Measurements from ENCODE around the gene CHST8. TPM values are rescaled to one million over a fixed set of nuclear protein-coding genes. Genes with fewer than 3 reads are reported as not detected.

CHST8 gene
- polyA plus RNA-seq, 1 donor, result 0.66 TPM

DNA sequence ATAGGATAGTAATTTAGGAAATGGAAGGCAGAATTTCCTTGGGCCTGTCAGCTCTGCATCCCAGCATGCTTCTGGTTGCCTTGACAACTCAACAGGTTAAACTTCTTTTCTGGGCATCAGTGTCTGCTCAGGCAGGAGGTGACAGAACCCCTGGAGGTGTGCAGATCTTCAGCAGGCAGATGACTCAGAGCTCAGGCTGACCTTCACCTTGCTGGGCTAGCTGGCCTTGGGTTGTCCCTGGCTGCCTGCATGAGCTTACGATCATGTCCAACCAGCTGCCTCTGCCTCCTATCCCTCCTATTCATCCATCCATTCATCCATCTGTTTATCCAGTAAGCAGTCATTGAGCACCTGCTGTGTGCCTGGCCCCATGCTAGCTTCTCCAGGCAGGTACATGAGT is 93.7 kb downstream of the CHST8 start:
- no peak for DNase-seq
- Histone ChIP-seq H3K27me3 (ENCODE audit: control insufficient read depth, insufficient read depth, low read length) (no peaks in the 10 kb centered on the region), H3K4me3 (ENCODE audit: low read length) (no peak overlapping the region), H3K4me1 (ENCODE audit: control insufficient read depth, insufficient read depth, low read length) (no peaks in the 10 kb centered on the region), H3K9me3 (ENCODE audit: control insufficient read depth, low read depth, low read length) (no peaks in the 10 kb centered on the region), H3K36me3 (ENCODE audit: control insufficient read depth, insufficient read depth, low read length) (no peaks in the 10 kb centered on the region), H3K27ac (ENCODE audit: low read length) (no peak overlapping the region)
- no CpG with 5 or more reads among the region's 1 CpG for WGBS (ENCODE audit: insufficient coverage, low lambda C conversion rate)

GRCh38 chr19:33717878-33718277 is 96.1 kb downstream of the CHST8 start:
- Histone ChIP-seq H3K27ac (ENCODE audit: low read length) (no peak overlapping the region), H3K9me3 (ENCODE audit: control insufficient read depth, low read depth, low read length) (no peaks in the 10 kb centered on the region), H3K4me3 (ENCODE audit: low read length) (no peak overlapping the region), H3K4me1 (ENCODE audit: control insufficient read depth, insufficient read depth, low read length) (no peaks in the 10 kb centered on the region), H3K36me3 (ENCODE audit: control insufficient read depth, insufficient read depth, low read length) (no peaks in the 10 kb centered on the region), H3K27me3 (ENCODE audit: control insufficient read depth, insufficient read depth, low read length) (no peaks in the 10 kb centered on the region)
- DNase-seq, result no peak
- no CpG with 5 or more reads among the region's 3 CpGs for WGBS (ENCODE audit: insufficient coverage, low lambda C conversion rate)

GRCh38 chr19:33718651-33719254 is 97.0 kb downstream of the CHST8 start:
- Histone ChIP-seq H3K4me3 (ENCODE audit: low read length) (no peak overlapping the region), H3K27ac (ENCODE audit: low read length) (no peak overlapping the region), H3K9me3 (ENCODE audit: control insufficient read depth, low read depth, low read length) (no peaks in the 10 kb centered on the region), H3K27me3 (ENCODE audit: control insufficient read depth, insufficient read depth, low read length) (no peaks in the 10 kb centered on the region), H3K36me3 (ENCODE audit: control insufficient read depth, insufficient read depth, low read length) (no peaks in the 10 kb centered on the region), H3K4me1 (ENCODE audit: control insufficient read depth, insufficient read depth, low read length) (no peaks in the 10 kb centered on the region)
- no peak for DNase-seq
- no CpG with 5 or more reads among the region's 12 CpGs for WGBS (ENCODE audit: insufficient coverage, low lambda C conversion rate)

DNA sequence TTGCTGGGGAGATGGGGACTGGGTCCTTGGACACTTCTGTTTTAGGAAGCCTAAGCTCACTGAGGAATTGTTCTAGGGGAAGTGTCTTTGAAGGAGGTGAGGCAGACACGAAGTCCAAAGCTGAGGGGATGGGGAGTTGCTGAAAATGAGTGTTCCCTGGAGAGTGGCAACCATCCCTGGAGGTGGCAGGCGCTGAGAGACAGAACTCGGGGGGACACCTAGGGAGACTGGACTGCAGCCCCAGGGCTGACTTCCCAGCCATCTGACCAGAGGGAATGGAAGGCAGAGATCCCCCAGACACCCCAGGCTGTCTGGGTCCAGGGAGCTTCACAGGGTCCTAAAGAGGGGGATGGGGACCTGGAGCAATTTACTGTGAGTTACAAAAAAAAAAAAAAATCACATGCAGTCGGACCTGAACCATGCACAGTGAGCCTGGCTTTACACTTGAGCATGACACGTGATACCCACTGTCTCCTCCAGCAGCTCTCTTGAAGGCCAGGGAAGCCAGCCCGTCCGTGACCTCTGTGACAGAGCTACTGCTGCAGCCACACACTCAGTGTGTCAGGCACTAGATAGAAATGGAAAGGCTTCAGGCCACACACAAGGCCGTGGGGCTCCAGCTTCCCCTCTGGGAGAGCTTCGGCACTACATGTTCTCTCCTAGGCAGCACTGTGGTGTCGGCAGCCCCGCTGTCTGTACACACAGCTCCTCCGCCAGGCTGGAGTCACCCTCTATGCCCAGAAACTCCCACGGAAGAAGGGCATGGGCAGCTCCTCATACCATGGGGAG is 97.8 kb downstream of the CHST8 start:
- no peaks in the 10 kb centered on the region for H3K4me1 ChIP-seq (ENCODE audit: control insufficient read depth, insufficient read depth, low read length)
- WGBS (ENCODE audit: insufficient coverage, low lambda C conversion rate), result no CpG with 5 or more reads among the region's 13 CpGs
- no peak overlapping the region for H3K4me3 ChIP-seq (ENCODE audit: low read length)
- no peaks in the 10 kb centered on the region for H3K36me3 ChIP-seq (ENCODE audit: control insufficient read depth, insufficient read depth, low read length)
- no peaks in the 10 kb centered on the region for H3K9me3 ChIP-seq (ENCODE audit: control insufficient read depth, low read depth, low read length)
- H3K27ac ChIP-seq (ENCODE audit: low read length), result no peak overlapping the region
- H3K27me3 ChIP-seq (ENCODE audit: control insufficient read depth, insufficient read depth, low read length), result no peaks in the 10 kb centered on the region
- DNase-seq, result no peak

- no peak overlapping the region for H3K4me3 ChIP-seq (ENCODE audit: low read length)
- H3K27me3 ChIP-seq (ENCODE audit: control insufficient read depth, insufficient read depth, low read length), result no peaks in the 10 kb centered on the region
- WGBS (ENCODE audit: insufficient coverage, low lambda C conversion rate), result no CpG with 5 or more reads among the region's 3 CpGs
- DNase-seq, result no peak
- no peaks in the 10 kb centered on the region for H3K36me3 ChIP-seq (ENCODE audit: control insufficient read depth, insufficient read depth, low read length)
- no peak overlapping the region for H3K27ac ChIP-seq (ENCODE audit: low read length)
- no peaks in the 10 kb centered on the region for H3K9me3 ChIP-seq (ENCODE audit: control insufficient read depth, low read depth, low read length)
- no peaks in the 10 kb centered on the region for H3K4me1 ChIP-seq (ENCODE audit: control insufficient read depth, insufficient read depth, low read length)
Observed at GRCh38 chr19:33720155-33720493, 98.4 kb downstream of the CHST8 start.

GRCh38 chr19:33720691-33721682 is 99.2 kb downstream of the CHST8 start:
- H3K9me3 ChIP-seq (ENCODE audit: control insufficient read depth, low read depth, low read length), result no peaks in the 10 kb centered on the region

DNA sequence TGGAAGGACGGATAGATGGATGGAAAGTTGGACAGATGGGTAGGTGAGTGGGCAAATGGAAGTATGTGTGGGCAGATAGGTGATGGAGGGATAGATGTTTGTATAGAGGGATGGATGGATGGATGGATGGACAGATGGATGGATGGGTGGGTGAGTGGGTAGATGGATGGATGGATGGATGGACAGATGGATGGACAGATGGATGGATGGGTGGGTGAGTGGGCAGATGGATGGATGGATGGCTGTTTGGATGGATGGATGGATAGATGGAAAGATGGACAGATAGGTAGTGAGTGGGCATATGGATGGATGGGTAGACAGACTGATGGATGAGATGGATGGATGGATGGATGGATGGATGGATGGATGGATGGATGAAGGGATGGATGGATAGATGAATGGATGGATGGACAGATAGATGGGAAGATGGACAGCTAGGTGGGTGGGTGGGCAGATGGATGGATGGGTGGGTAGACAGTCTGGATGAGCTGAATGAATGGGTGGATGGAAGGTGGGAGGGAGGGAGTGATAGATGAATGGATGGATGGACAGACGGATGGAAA is 100.1 kb downstream of the CHST8 start:
- H3K4me3 ChIP-seq (ENCODE audit: low read length), result no peak overlapping the region
- no peaks in the 10 kb centered on the region for H3K27me3 ChIP-seq (ENCODE audit: control insufficient read depth, insufficient read depth, low read length)
- DNase-seq, result no peak
- H3K27ac ChIP-seq (ENCODE audit: low read length), result no peak overlapping the region
- no peaks in the 10 kb centered on the region for H3K36me3 ChIP-seq (ENCODE audit: control insufficient read depth, insufficient read depth, low read length)
- H3K4me1 ChIP-seq (ENCODE audit: control insufficient read depth, insufficient read depth, low read length), result no peaks in the 10 kb centered on the region
- H3K9me3 ChIP-seq (ENCODE audit: control insufficient read depth, low read depth, low read length), result no peaks in the 10 kb centered on the region
- 100% methylated on average over 1 of the region's 2 CpGs for WGBS (ENCODE audit: insufficient coverage, low lambda C conversion rate)

More at GRCh38 chr19:33720691-33721682, 99.2 kb downstream of the CHST8 start:
- no peak overlapping the region for H3K4me3 ChIP-seq (ENCODE audit: low read length)
- H3K36me3 ChIP-seq (ENCODE audit: control insufficient read depth, insufficient read depth, low read length), result no peaks in the 10 kb centered on the region
- no CpG with 5 or more reads among the region's 9 CpGs for WGBS (ENCODE audit: insufficient coverage, low lambda C conversion rate)
- H3K27me3 ChIP-seq (ENCODE audit: control insufficient read depth, insufficient read depth, low read length), result no peaks in the 10 kb centered on the region
- no peaks in the 10 kb centered on the region for H3K4me1 ChIP-seq (ENCODE audit: control insufficient read depth, insufficient read depth, low read length)
- no peak for DNase-seq
- H3K27ac ChIP-seq (ENCODE audit: low read length), result no peak overlapping the region

DNA sequence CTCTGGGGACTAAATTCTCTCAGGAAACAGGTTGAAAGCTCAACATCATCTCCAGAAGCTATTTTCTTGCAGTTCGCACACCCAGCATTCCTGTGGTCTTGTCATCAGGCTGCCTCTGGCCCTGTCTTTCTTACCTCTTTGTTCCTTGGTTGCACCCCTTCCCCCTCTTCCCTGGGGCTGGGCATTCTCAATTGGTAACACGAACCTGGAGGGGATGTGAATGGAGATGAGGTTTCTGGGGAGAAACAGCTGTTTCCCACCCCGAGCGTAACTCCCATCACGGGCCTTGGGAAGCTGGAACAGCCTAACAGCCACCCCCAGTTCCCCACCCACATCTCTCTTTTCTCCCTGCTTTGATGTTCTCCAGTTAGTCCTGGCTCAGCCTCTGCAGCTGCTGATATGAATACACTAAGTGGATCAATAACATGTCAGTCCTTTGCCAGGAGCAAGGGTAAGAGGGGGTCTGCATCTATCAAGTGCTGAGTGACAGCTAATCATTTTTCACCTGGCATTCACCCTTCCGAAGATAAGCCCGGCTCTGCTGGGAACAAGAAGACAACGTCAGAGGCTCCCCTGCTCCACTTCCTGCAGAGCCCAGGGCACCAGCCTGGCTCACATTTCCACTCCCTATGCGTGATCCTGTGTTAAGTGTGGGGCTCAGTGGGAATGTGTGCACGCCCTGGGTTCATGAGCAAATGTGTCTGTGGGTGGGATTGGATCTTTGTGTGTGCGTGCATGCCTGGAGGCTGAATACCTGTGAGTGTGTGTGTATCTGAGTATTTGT is 100.9 kb downstream of the CHST8 start:
- no peaks in the 10 kb centered on the region for H3K9me3 ChIP-seq (ENCODE audit: control insufficient read depth, low read depth, low read length)
- no peak for DNase-seq
- H3K36me3 ChIP-seq (ENCODE audit: control insufficient read depth, insufficient read depth, low read length), result no peaks in the 10 kb centered on the region
- 83% methylated on average over 1 of the region's 11 CpGs for WGBS (ENCODE audit: insufficient coverage, low lambda C conversion rate)
- no peak overlapping the region for H3K4me3 ChIP-seq (ENCODE audit: low read length)
- no peaks in the 10 kb centered on the region for H3K4me1 ChIP-seq (ENCODE audit: control insufficient read depth, insufficient read depth, low read length)
- no peak overlapping the region for H3K27ac ChIP-seq (ENCODE audit: low read length)
- H3K27me3 ChIP-seq (ENCODE audit: control insufficient read depth, insufficient read depth, low read length), result no peaks in the 10 kb centered on the region

- no peaks in the 10 kb centered on the region for H3K9me3 ChIP-seq (ENCODE audit: control insufficient read depth, low read depth, low read length)
- H3K4me3 ChIP-seq (ENCODE audit: low read length), result no peak overlapping the region
- DNase-seq, result no peak
- no peaks in the 10 kb centered on the region for H3K27me3 ChIP-seq (ENCODE audit: control insufficient read depth, insufficient read depth, low read length)
- no peaks in the 10 kb centered on the region for H3K36me3 ChIP-seq (ENCODE audit: control insufficient read depth, insufficient read depth, low read length)
- no CpG with 5 or more reads among the region's 3 CpGs for WGBS (ENCODE audit: insufficient coverage, low lambda C conversion rate)
- H3K4me1 ChIP-seq (ENCODE audit: control insufficient read depth, insufficient read depth, low read length), result no peaks in the 10 kb centered on the region
- no peak overlapping the region for H3K27ac ChIP-seq (ENCODE audit: low read length)
Observed at GRCh38 chr19:33723512-33723911, 101.8 kb downstream of the CHST8 start.

All from large intestine (tissue), 3 donors.